ENCODE data around the gene RAB3C.

The RAB3C gene

GRCh38 chr5:58842852-58843251, 260.0 kb downstream of the RAB3C start:
- no peak overlapping the region for H3K27ac ChIP-seq
- no peak for TF ChIP-seq CTCF (conservative IDR thresholded peaks at IDR 0.05; ENCODE audit: low read depth, low read length)
- H3K4me3 ChIP-seq (IDR thresholded peaks at IDR 0.05; ENCODE audit: insufficient read depth, low read depth, low read length): no peak overlapping the region
- no peaks in the 10 kb centered on the region for H3K4me1 ChIP-seq (ENCODE audit: low read depth, poor library complexity, severe bottlenecking)
- no peaks in the 10 kb centered on the region for H3K79me2 ChIP-seq (ENCODE audit: insufficient read depth, low read depth)
- no peak overlapping the region for H3K9ac ChIP-seq
- H3K27me3 ChIP-seq (ENCODE audit: insufficient read depth, low read depth): no peaks in the 10 kb centered on the region
- H2AFZ ChIP-seq (ENCODE audit: low read depth): no peak overlapping the region
- no peaks in the 10 kb centered on the region for H4K20me1 ChIP-seq (ENCODE audit: insufficient read depth)
- no peaks in the 10 kb centered on the region for H3K36me3 ChIP-seq (ENCODE audit: insufficient read depth)
- H3K4me2 ChIP-seq: no peak overlapping the region

- no peak overlapping the region for H3K4me3 ChIP-seq (IDR thresholded peaks at IDR 0.05; ENCODE audit: insufficient read depth, low read depth, low read length)
- no peak overlapping the region for H2AFZ ChIP-seq (ENCODE audit: low read depth)
- H3K27me3 ChIP-seq (ENCODE audit: insufficient read depth, low read depth): no peaks in the 10 kb centered on the region
- H3K9ac ChIP-seq: no peak overlapping the region
- no peak for TF ChIP-seq CTCF (conservative IDR thresholded peaks at IDR 0.05; ENCODE audit: low read depth, low read length)
- H4K20me1 ChIP-seq (ENCODE audit: insufficient read depth): no peaks in the 10 kb centered on the region
- no peak overlapping the region for H3K4me2 ChIP-seq
- H3K79me2 ChIP-seq (ENCODE audit: insufficient read depth, low read depth): no peaks in the 10 kb centered on the region
- no peaks in the 10 kb centered on the region for H3K36me3 ChIP-seq (ENCODE audit: insufficient read depth)
- H3K4me1 ChIP-seq (ENCODE audit: low read depth, poor library complexity, severe bottlenecking): no peaks in the 10 kb centered on the region
- no peak overlapping the region for H3K27ac ChIP-seq
Observed at GRCh38 chr5:58844395-58844794, 261.5 kb downstream of the RAB3C start.

- H3K79me2 ChIP-seq (ENCODE audit: insufficient read depth, low read depth): no peaks in the 10 kb centered on the region
- no peaks in the 10 kb centered on the region for H4K20me1 ChIP-seq (ENCODE audit: insufficient read depth)
- H3K4me1 ChIP-seq (ENCODE audit: low read depth, poor library complexity, severe bottlenecking): no peaks in the 10 kb centered on the region
- no peak for TF ChIP-seq CTCF (conservative IDR thresholded peaks at IDR 0.05; ENCODE audit: low read depth, low read length)
- no peak overlapping the region for H3K4me2 ChIP-seq
- H3K27me3 ChIP-seq (ENCODE audit: insufficient read depth, low read depth): no peaks in the 10 kb centered on the region
- H3K27ac ChIP-seq: no peak overlapping the region
- H3K4me3 ChIP-seq (IDR thresholded peaks at IDR 0.05; ENCODE audit: insufficient read depth, low read depth, low read length): no peak overlapping the region
- H3K9ac ChIP-seq: no peak overlapping the region
- H2AFZ ChIP-seq (ENCODE audit: low read depth): no peak overlapping the region
- no peaks in the 10 kb centered on the region for H3K36me3 ChIP-seq (ENCODE audit: insufficient read depth)
Observed at GRCh38 chr5:58847041-58847440, 264.2 kb downstream of the RAB3C start.

- H3K27me3 ChIP-seq (ENCODE audit: insufficient read depth, low read depth): no peaks in the 10 kb centered on the region
- H3K79me2 ChIP-seq (ENCODE audit: insufficient read depth, low read depth): no peaks in the 10 kb centered on the region
- H3K4me1 ChIP-seq (ENCODE audit: low read depth, poor library complexity, severe bottlenecking): no peaks in the 10 kb centered on the region
- no peak overlapping the region for H2AFZ ChIP-seq (ENCODE audit: low read depth)
- H3K4me3 ChIP-seq (IDR thresholded peaks at IDR 0.05; ENCODE audit: insufficient read depth, low read depth, low read length): no peak overlapping the region
- H3K36me3 ChIP-seq (ENCODE audit: insufficient read depth): no peaks in the 10 kb centered on the region
- H3K4me2 ChIP-seq: no peak overlapping the region
- H3K27ac ChIP-seq: no peak overlapping the region
- H4K20me1 ChIP-seq (ENCODE audit: insufficient read depth): no peaks in the 10 kb centered on the region
- H3K9ac ChIP-seq: no peak overlapping the region
- no peak for TF ChIP-seq CTCF (conservative IDR thresholded peaks at IDR 0.05; ENCODE audit: low read depth, low read length)
Observed at GRCh38 chr5:58849223-58849622, 266.3 kb downstream of the RAB3C start.
